ENCODE measurements around the gene PGK2. TPM values are rescaled to one million over a fixed set of nuclear protein-coding genes. Genes with fewer than 3 reads are reported as not detected.

The PGK2 gene
- total and polyA plus RNA-seq, 2 of the 8 experiments (the other 6 are each of a cell fraction or from before 2014, with no cell fraction given), result not detected

- Histone ChIP-seq H4K20me1 (replicated peaks in 1 of 2; ENCODE audit: control insufficient read depth in 1 of 2, insufficient read depth in 2 of 2, low read length in 2 of 2) (no peaks in the 10 kb centered on the region), H2BK15ac (ENCODE audit: low read length) (no peak overlapping the region), H3K9me3 (ENCODE audit: insufficient read depth in 2 of 2, low read depth in 1 of 2, low read length in 1 of 2) (no peaks in the 10 kb centered on the region), H3K4me1 (replicated peaks in 1 of 4; ENCODE audit: control insufficient read depth in 3 of 4, insufficient read depth in 4 of 4, low read length in 3 of 4) (no peaks in the 10 kb centered on the region), H2AFZ (ENCODE audit: low read length) (no peak overlapping the region), H4K5ac (ENCODE audit: insufficient read length, low read depth, low read length) (no peak overlapping the region), H3K27ac (ENCODE audit: low read depth, low read length) (no peak overlapping the region), H3K4me3 (ENCODE audit: extremely low read depth in 1 of 4, insufficient read depth in 2 of 4, low read depth in 3 of 4, low read length in 4 of 4) (no peak overlapping the region), H2BK12ac (ENCODE audit: low read depth, low read length) (no peak overlapping the region), H3K56ac (replicated peaks; ENCODE audit: insufficient read length, low read depth, low read length) (no peak overlapping the region), H3K79me2 (ENCODE audit: control insufficient read depth in 1 of 2, insufficient read depth in 2 of 2, low read length in 2 of 2) (no peaks in the 10 kb centered on the region), H3K14ac (ENCODE audit: insufficient read length) (no peak overlapping the region), H2AK5ac (ENCODE audit: low read depth, low read length) (no peak overlapping the region), H3K27me3 (replicated peaks in 1 of 4; ENCODE audit: control insufficient read depth in 3 of 4, extremely low read depth in 1 of 4, insufficient read depth in 3 of 4, low read length in 3 of 4) (no peaks in the 10 kb centered on the region), H3K18ac (ENCODE audit: extremely low read depth, low read length) (no peak overlapping the region), H2BK5ac (ENCODE audit: low read depth, low read length) (no peak overlapping the region), H3K9ac (replicated peaks in 1 of 4; ENCODE audit: extremely low read depth in 1 of 4, low read depth in 3 of 4, low read length in 3 of 4) (no peak overlapping the region), H3K4ac (replicated peaks; ENCODE audit: insufficient read length, low read depth, low read length) (no peak overlapping the region), H3K79me1 (ENCODE audit: low read depth, low read length) (no peaks in the 10 kb centered on the region), H3K23me2 (ENCODE audit: low read depth, low read length) (no peaks in the 10 kb centered on the region), H2BK120ac (replicated peaks; ENCODE audit: low read depth, low read length) (no peak overlapping the region), H2BK20ac (ENCODE audit: low read length) (no peak overlapping the region), H3K4me2 (ENCODE audit: insufficient read depth in 1 of 2, low read depth in 2 of 2, low read length in 2 of 2) (no peak overlapping the region), H4K91ac (replicated peaks; ENCODE audit: insufficient read length, low read length) (no peak overlapping the region), H3K23ac (ENCODE audit: insufficient read length) (no peak overlapping the region), H4K8ac (ENCODE audit: extremely low read depth, insufficient read depth, low read length) (no peak overlapping the region), H3K36me3 (ENCODE audit: control insufficient read depth in 2 of 4, insufficient read depth in 4 of 4, low read length in 3 of 4) (no peaks in the 10 kb centered on the region)
- 95% methylated on average over 2 of the region's 2 CpGs; no CpG with 5 or more reads in 1 of the 2 experiments for WGBS, 2 experiments (ENCODE audit: extremely low coverage in 1 of 2, insufficient coverage in 1 of 2, insufficient read length in 1 of 2, insufficient replicate concordance in 2 of 2, low coverage in 1 of 2, low lambda C conversion rate in 2 of 2, missing lambda C conversion rate in 1 of 2)
- ChIA-PET CTCF (ENCODE audit: partially characterized antibody) (interaction anchor here (0.6 to 1.4 kb wide), 2 partner anchors 36 to 150 kb away, joined by 3 to 4 read pairs; no protein-coding TSS in a partner anchor), POLR2A (ENCODE audit: partially characterized antibody) (no interaction called here)
- DNase-seq (ENCODE audit: low read depth in 1 of 2, low spot score in 2 of 2) (no peak), FAIRE-seq (no peak)
- TF ChIP-seq JUN (IDR thresholded peaks at IDR 0.05; ENCODE audit: low read depth, low read length) (no peak), KDM1A (IDR thresholded peaks at IDR 0.05; ENCODE audit: borderline replicate concordance, low read length) (no peak), EGR1 (IDR thresholded peaks at IDR 0.05; ENCODE audit: borderline replicate concordance, low read depth, low read length) (no peak), TAF7 (optimal IDR thresholded peaks at IDR 0.05; ENCODE audit: borderline replicate concordance, low read depth, low read length) (no peak), FOSL1 (IDR thresholded peaks at IDR 0.05; ENCODE audit: insufficient read depth, low read depth, low read length) (no peak), MAFK (IDR thresholded peaks at IDR 0.05; ENCODE audit: low read depth, low read length) (no peak), SIN3A (conservative IDR thresholded peaks at IDR 0.05 in 1 of 2, IDR thresholded peaks at IDR 0.05 in 1 of 2; ENCODE audit: low read depth in 1 of 2, low read length in 2 of 2) (no peak), PHF8 (conservative IDR thresholded peaks at IDR 0.05; ENCODE audit: low read depth, low read length) (no peak), SRF (IDR thresholded peaks at IDR 0.05; ENCODE audit: low read depth, low read length) (no peak), E2F6 (IDR thresholded peaks at IDR 0.05) (no peak), SP2 (IDR thresholded peaks at IDR 0.05; ENCODE audit: low read length) (no peak), TBP (IDR thresholded peaks at IDR 0.05; ENCODE audit: low read depth, low read length) (no peak), GABPA (IDR thresholded peaks at IDR 0.05; ENCODE audit: borderline replicate concordance, insufficient read depth, low read length) (no peak), KDM4A (IDR thresholded peaks at IDR 0.05; ENCODE audit: low read depth, low read length, severe bottlenecking) (no peak)
Observed at GRCh38 chr6:49815166-49815565, 28.1 kb upstream of the PGK2 start.

All from H1 (cell line).